H9 (cell line): ENCODE data around the gene DCC. TPM values are rescaled to one million over a fixed set of nuclear protein-coding genes. Genes with fewer than 3 reads are reported as not detected.

Experiments
- DNase-seq: peaks from one replicate; pipeline ENCODE4 v3.0.0-alpha.2; 2017
- H2AFZ ChIP-seq: one replicate; pipeline ENCODE4 v1.6.1; 2013; ENCODE audit warnings: mild to moderate bottlenecking, low read length, control low read depth, moderate library complexity
- H2AK5ac ChIP-seq: 2 replicates; pipeline ENCODE4 v1.6.1; 2013; ENCODE audit warnings: low read length, control low read depth, mixed read lengths; ENCODE audit not compliant: insufficient read length
- H2BK120ac ChIP-seq: one replicate; pipeline ENCODE4 v1.6.1; 2013; ENCODE audit warnings: low read depth, mild to moderate bottlenecking, low read length, control low read depth, inconsistent platforms; ENCODE audit not compliant: poor library complexity, severe bottlenecking
- H2BK12ac ChIP-seq: 2 replicates; pipeline ENCODE4 v1.6.1; 2013; ENCODE audit warnings: low read length, control low read depth, mixed read lengths, low read depth; ENCODE audit not compliant: insufficient read length
- H2BK15ac ChIP-seq: 2 replicates; pipeline ENCODE4 v1.6.1; 2013; ENCODE audit warnings: low read depth, low read length, control low read depth
- H2BK20ac ChIP-seq: one replicate; pipeline ENCODE4 v1.6.1; 2013; ENCODE audit warnings: low read depth, mild to moderate bottlenecking, low read length, control low read depth, inconsistent platforms; ENCODE audit not compliant: poor library complexity, severe bottlenecking
- H2BK5ac ChIP-seq: 2 replicates; pipeline ENCODE4 v1.6.1; 2013; ENCODE audit warnings: low read length, control low read depth, mixed read lengths; ENCODE audit not compliant: insufficient read length
- H3K14ac ChIP-seq: 2 replicates; pipeline ENCODE4 v1.6.1; 2013; ENCODE audit warnings: low read length, control low read depth; ENCODE audit not compliant: insufficient read depth
- H3K18ac ChIP-seq: 2 replicates; pipeline ENCODE4 v1.6.1; 2013; ENCODE audit warnings: low read depth, mild to moderate bottlenecking, mixed read lengths, low read length, control low read depth; ENCODE audit not compliant: insufficient read length
- H3K23ac ChIP-seq: 2 replicates; pipeline ENCODE4 v1.6.1; 2013; ENCODE audit warnings: low read length, control low read depth, mixed read lengths, low read depth; ENCODE audit not compliant: insufficient read length
- H3K23me2 ChIP-seq: 2 replicates; pipeline ENCODE4 v1.6.1; 2013; ENCODE audit warnings: low read depth, mild to moderate bottlenecking, mixed read lengths, low read length, control low read depth; ENCODE audit not compliant: insufficient read length, poor library complexity, severe bottlenecking
- H3K27ac ChIP-seq: 2 replicates; pipeline ENCODE4 v1.5.1; 2013; ENCODE audit warnings: low read length, control low read depth, mixed read lengths, low read depth; ENCODE audit not compliant: insufficient read length
- H3K27me3 ChIP-seq: 2 replicates; pipeline ENCODE4 v1.6.1; 2013; ENCODE audit warnings: low read length, control low read depth, inconsistent platforms; ENCODE audit not compliant: insufficient read depth
- H3K4ac ChIP-seq: 2 replicates; pipeline ENCODE4 v1.6.1; 2013; ENCODE audit warnings: low read depth, mild to moderate bottlenecking, control low read depth, inconsistent platforms, low read length, moderate library complexity
- H3K4me1 ChIP-seq: 2 replicates; pipeline ENCODE4 v1.6.1; 2013; ENCODE audit warnings: low read length, control low read depth, inconsistent platforms; ENCODE audit not compliant: insufficient read depth
- H3K4me2 ChIP-seq: 2 replicates; pipeline ENCODE4 v1.6.1; 2013; ENCODE audit warnings: low read length, control low read depth, mixed read lengths; ENCODE audit not compliant: insufficient read length, insufficient read depth
- H3K56ac ChIP-seq: 2 replicates; pipeline ENCODE4 v1.6.1; 2013; ENCODE audit warnings: low read depth, mild to moderate bottlenecking, mixed read lengths, low read length, control low read depth; ENCODE audit not compliant: insufficient read length
- H3K79me1 ChIP-seq: 2 replicates; pipeline ENCODE4 v1.6.1; 2013; ENCODE audit warnings: low read depth, mild to moderate bottlenecking, moderate library complexity, low read length, control low read depth, inconsistent platforms; ENCODE audit not compliant: insufficient read depth, poor library complexity, severe bottlenecking
- H3K79me2 ChIP-seq: 2 replicates; pipeline ENCODE4 v1.6.1; 2013; ENCODE audit warnings: low read length, control low read depth, inconsistent platforms; ENCODE audit not compliant: insufficient read depth
- H3K9ac ChIP-seq: 2 replicates; pipeline ENCODE4 v1.6.1; 2013; ENCODE audit warnings: low read length, control low read depth, mixed read lengths; ENCODE audit not compliant: insufficient read length; ENCODE audit errors: extremely low read depth
- H3K9me3 ChIP-seq: one replicate; pipeline ENCODE4 v1.6.1; 2013; ENCODE audit warnings: low read depth, low read length, inconsistent platforms; ENCODE audit not compliant: control insufficient read depth
- H3T11ph ChIP-seq: one replicate; pipeline ENCODE4 v1.6.1; 2013; ENCODE audit warnings: mild to moderate bottlenecking, low read length, control low read depth, inconsistent platforms
- H4K20me1 ChIP-seq: one replicate; pipeline ENCODE4 v1.6.1; 2013; ENCODE audit not compliant: control insufficient read depth, insufficient read length, insufficient read depth
- H4K5ac ChIP-seq: 2 replicates; pipeline ENCODE4 v1.6.1; 2013; ENCODE audit warnings: low read depth, mild to moderate bottlenecking, mixed read lengths, low read length, control low read depth; ENCODE audit not compliant: insufficient read length
- H4K8ac ChIP-seq: replicated peaks from 2 replicates; pipeline ENCODE4 v1.6.1; 2013; ENCODE audit warnings: low read length, control low read depth, mixed read lengths, low read depth; ENCODE audit not compliant: insufficient read length
- H4K91ac ChIP-seq: 2 replicates; pipeline ENCODE4 v1.6.1; 2013; ENCODE audit warnings: low read depth, mild to moderate bottlenecking, moderate library complexity, mixed read lengths, low read length, control low read depth; ENCODE audit not compliant: insufficient read length
- H3K27ac Mint-ChIP-seq, 3 experiments: 2 replicates in 2 of 3; 3 replicates in 1 of 3; pipeline ENCODE4 v1.8.0; 2020 to 2021; ENCODE audit warnings: mixed read lengths in 3 of 3, mild to moderate bottlenecking in 1 of 3, moderate library complexity in 1 of 3
- H3K27me3 Mint-ChIP-seq: 2 replicates; pipeline ENCODE4 v1.8.0; 2021; ENCODE audit warnings: low read depth, mild to moderate bottlenecking, moderate library complexity, mixed read lengths
- H3K36me3 Mint-ChIP-seq, 3 experiments: 2 replicates in 2 of 3; 3 replicates in 1 of 3; pipeline ENCODE4 v1.8.0; 2020 to 2021; ENCODE audit warnings: low read depth in 3 of 3, mixed read lengths in 3 of 3; ENCODE audit not compliant: insufficient read depth in 1 of 3
- H3K4me1 Mint-ChIP-seq, 2 experiments: 2 replicates each; pipeline ENCODE4 v1.8.0; 2020; ENCODE audit warnings: mixed read lengths in 2 of 2
- H3K4me3 Mint-ChIP-seq, 2 experiments: 2 replicates in 1 of 2; 3 replicates in 1 of 2; pipeline ENCODE4 v1.8.0; 2020 to 2021; ENCODE audit warnings: mild to moderate bottlenecking in 2 of 2, mixed read lengths in 2 of 2, moderate library complexity in 1 of 2
- H3K9me3 Mint-ChIP-seq, 2 experiments: 2 replicates in 1 of 2; 3 replicates in 1 of 2; pipeline ENCODE4 v1.8.0; 2020; ENCODE audit warnings: mild to moderate bottlenecking in 2 of 2, mixed read lengths in 2 of 2, moderate library complexity in 1 of 2
- WGBS: extraction: QIAGEN DNeasy Blood & Tissue Kit; methylation state at CpG from one replicate; pipeline ENCODE4 v1.1.7; 2013; ENCODE audit warnings: missing lambda C conversion rate, low lambda C conversion rate, mixed read lengths; ENCODE audit not compliant: insufficient read length; ENCODE audit errors: extremely low coverage; 5-methylcytosine and 5-hydroxymethylcytosine counted together
- total RNA-seq: library from RNA; stranded (reverse); gene quantifications from 2 replicates; pipeline ENCODE4 v1.2.1, GENCODE V29; 2021
- TF ChIP-seq, protein P1 (sequence below): fragments of 200-600 bp; sonication (generic); conservative IDR thresholded peaks from 3 replicates; pipeline ENCODE4 v1.8.0; 2021; ENCODE audit warnings: antibody characterized with exemption, mild to moderate bottlenecking

The DCC gene
- total RNA-seq, 1 experiment from 2014 or later: 0.35 TPM

DNA sequence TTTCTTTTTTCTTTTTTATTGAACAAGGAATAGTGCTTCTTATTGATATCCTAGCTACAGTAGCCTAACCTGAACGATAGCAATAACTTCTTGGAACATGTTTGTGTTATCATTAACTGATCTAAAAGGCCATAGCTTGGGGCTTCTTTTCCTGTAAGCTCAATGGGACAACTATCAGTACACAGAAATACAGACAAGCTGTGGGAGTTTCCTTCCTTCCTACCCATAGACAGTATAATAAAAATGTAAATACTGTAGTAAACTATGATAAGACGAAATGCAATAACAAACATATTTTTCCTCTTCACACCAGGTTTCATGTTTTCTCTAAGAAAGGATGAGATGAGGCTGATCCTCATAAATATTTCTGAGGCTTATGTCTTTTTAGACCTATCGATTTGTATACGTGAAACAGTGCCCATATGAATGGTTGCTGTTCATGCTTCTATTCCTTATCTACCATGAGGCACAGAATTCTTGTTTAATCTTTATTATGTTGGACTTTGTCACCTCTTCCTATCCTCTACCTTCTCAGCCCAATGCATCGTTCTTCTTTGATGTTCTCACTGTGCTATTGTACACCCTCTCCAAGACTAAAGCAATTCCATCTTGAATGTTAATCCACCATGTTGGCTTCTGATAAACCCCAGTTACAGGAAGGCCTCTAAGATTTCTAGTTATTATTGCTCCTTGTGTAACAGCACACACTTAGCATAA, 361.4 kb downstream of the DCC start:
- H3K27me3 Mint-ChIP-seq: no peaks in the 10 kb centered on the region
- TF ChIP-seq, protein P1, sequence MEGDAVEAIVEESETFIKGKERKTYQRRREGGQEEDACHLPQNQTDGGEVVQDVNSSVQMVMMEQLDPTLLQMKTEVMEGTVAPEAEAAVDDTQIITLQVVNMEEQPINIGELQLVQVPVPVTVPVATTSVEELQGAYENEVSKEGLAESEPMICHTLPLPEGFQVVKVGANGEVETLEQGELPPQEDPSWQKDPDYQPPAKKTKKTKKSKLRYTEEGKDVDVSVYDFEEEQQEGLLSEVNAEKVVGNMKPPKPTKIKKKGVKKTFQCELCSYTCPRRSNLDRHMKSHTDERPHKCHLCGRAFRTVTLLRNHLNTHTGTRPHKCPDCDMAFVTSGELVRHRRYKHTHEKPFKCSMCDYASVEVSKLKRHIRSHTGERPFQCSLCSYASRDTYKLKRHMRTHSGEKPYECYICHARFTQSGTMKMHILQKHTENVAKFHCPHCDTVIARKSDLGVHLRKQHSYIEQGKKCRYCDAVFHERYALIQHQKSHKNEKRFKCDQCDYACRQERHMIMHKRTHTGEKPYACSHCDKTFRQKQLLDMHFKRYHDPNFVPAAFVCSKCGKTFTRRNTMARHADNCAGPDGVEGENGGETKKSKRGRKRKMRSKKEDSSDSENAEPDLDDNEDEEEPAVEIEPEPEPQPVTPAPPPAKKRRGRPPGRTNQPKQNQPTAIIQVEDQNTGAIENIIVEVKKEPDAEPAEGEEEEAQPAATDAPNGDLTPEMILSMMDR: no peak
- no peaks in the 10 kb centered on the region for H3K79me2 ChIP-seq
- no peak overlapping the region for H4K8ac ChIP-seq
- H3K4me2 ChIP-seq: no peak overlapping the region
- H2AK5ac ChIP-seq: no peak overlapping the region
- no peak overlapping the region for H4K5ac ChIP-seq
- no peaks in the 10 kb centered on the region for H3K9me3 ChIP-seq
- WGBS: no CpG with 5 or more reads among the region's 5 CpGs
- H2BK20ac ChIP-seq: no peak overlapping the region
- no peak overlapping the region for H3K9ac ChIP-seq
- H3K36me3 Mint-ChIP-seq: no peaks in the 10 kb centered on the region
- H3K23me2 ChIP-seq: no peaks in the 10 kb centered on the region
- H4K20me1 ChIP-seq: no peaks in the 10 kb centered on the region
- H3K14ac ChIP-seq: no peak overlapping the region
- DNase-seq: no peak
- H3T11ph ChIP-seq: no peak overlapping the region
- peaks cover 3 to 4% of the 10 kb centered on the region in 2 experiments; a peak in 3 of 5 replicates for H3K9me3 Mint-ChIP-seq
- H3K18ac ChIP-seq: no peak overlapping the region
- H3K27ac Mint-ChIP-seq: no peak overlapping the region
- H2BK12ac ChIP-seq: no peak overlapping the region
- no peak overlapping the region for H3K23ac ChIP-seq
- H2BK120ac ChIP-seq: no peak overlapping the region
- no peaks in the 10 kb centered on the region for H3K4me1 ChIP-seq
- no peak overlapping the region for H3K4ac ChIP-seq
- H2BK5ac ChIP-seq: no peak overlapping the region
- H3K79me1 ChIP-seq: no peaks in the 10 kb centered on the region
- no peak overlapping the region for H3K4me3 Mint-ChIP-seq
- no peaks in the 10 kb centered on the region for H3K27me3 ChIP-seq
- H2AFZ ChIP-seq: no peak overlapping the region
- no peak overlapping the region for H3K27ac ChIP-seq
- H3K4me1 Mint-ChIP-seq: peaks cover 4 to 5% of the 10 kb centered on the region in 2 experiments; a peak in 2 of 4 replicates
- H2BK15ac ChIP-seq: no peak overlapping the region
- H3K56ac ChIP-seq: no peak overlapping the region
- no peak overlapping the region for H4K91ac ChIP-seq
